Glutamatergic neuron (in vitro differentiated cells): Measurements from ENCODE around the gene STX17. TPM values are rescaled to one million over a fixed set of nuclear protein-coding genes. Genes with fewer than 3 reads are reported as not detected.

ENCODE experiments used
- DNase-seq: peaks from one replicate; pipeline ENCODE4 v3.0.0; 2022
- H3K27ac Mint-ChIP-seq: one replicate; pipeline ENCODE4 v1.8.0; 2020; ENCODE audit warnings: mild to moderate bottlenecking, mixed read lengths, inconsistent platforms; ENCODE audit not compliant: unreplicated experiment
- H3K27me3 Mint-ChIP-seq: one replicate; pipeline ENCODE4 v1.8.0; 2020; ENCODE audit warnings: mild to moderate bottlenecking, moderate library complexity, mixed read lengths, inconsistent platforms; ENCODE audit not compliant: unreplicated experiment
- H3K36me3 Mint-ChIP-seq: one replicate; pipeline ENCODE4 v1.8.0; 2020; ENCODE audit warnings: mild to moderate bottlenecking, mixed read lengths, inconsistent platforms; ENCODE audit not compliant: unreplicated experiment
- H3K4me1 Mint-ChIP-seq: one replicate; pipeline ENCODE4 v1.8.0; 2020; ENCODE audit warnings: mild to moderate bottlenecking, low read depth, mixed read lengths, inconsistent platforms; ENCODE audit not compliant: unreplicated experiment
- H3K4me3 Mint-ChIP-seq: one replicate; pipeline ENCODE4 v1.8.0; 2020; ENCODE audit warnings: mild to moderate bottlenecking, mixed read lengths, inconsistent platforms; ENCODE audit not compliant: unreplicated experiment
- H3K9me3 Mint-ChIP-seq: one replicate; pipeline ENCODE4 v1.8.0; 2020; ENCODE audit warnings: mild to moderate bottlenecking, moderate library complexity, mixed read lengths, inconsistent platforms; ENCODE audit not compliant: unreplicated experiment
- total RNA-seq: library from RNA; stranded (reverse); fragmentation: NEBNext Ultra II Directional; extraction: Animal tissue kit (Norgen Biotek cat#: 25700); gene quantifications from one replicate; pipeline ENCODE4 v1.2.1, GENCODE V29; 2021; ENCODE audit not compliant: unreplicated experiment
- TF ChIP-seq, protein P1 (sequence below): fragments of 200-600 bp; sonication (generic); IDR thresholded peaks from one replicate; pipeline ENCODE4 v1.5.0; 2021; ENCODE audit not compliant: partially characterized antibody, unreplicated experiment

Gene STX17
- total RNA-seq, 1 donor from 2014 or later: 14.1 TPM

DNA sequence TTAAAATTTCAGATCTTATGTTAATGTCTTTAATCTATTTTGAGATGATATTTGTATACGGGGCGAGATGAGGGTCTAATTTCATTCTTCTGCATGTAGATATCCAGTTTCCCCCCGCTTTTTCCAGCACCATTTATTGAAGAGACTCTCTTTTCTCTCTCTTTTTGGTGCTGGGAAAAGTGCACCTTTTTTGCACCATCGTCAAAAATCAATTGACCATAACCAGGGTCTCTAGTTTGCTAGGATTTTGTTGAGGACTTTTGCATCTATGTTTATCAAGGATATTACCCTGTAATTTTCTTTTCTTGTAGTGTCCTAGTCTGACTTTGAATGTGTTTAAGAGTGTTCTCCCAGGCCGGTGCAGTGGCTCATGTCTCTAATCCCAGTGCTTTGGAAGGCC, 93.3 kb downstream of the STX17 start:
- no peak overlapping the region for H3K27ac Mint-ChIP-seq
- H3K4me1 Mint-ChIP-seq: peaks cover 1% of the 10 kb centered on the region
- peaks cover 6% of the 10 kb centered on the region for H3K9me3 Mint-ChIP-seq
- H3K36me3 Mint-ChIP-seq: peaks cover 34% of the 10 kb centered on the region
- no peak for DNase-seq
- TF ChIP-seq, protein P1, sequence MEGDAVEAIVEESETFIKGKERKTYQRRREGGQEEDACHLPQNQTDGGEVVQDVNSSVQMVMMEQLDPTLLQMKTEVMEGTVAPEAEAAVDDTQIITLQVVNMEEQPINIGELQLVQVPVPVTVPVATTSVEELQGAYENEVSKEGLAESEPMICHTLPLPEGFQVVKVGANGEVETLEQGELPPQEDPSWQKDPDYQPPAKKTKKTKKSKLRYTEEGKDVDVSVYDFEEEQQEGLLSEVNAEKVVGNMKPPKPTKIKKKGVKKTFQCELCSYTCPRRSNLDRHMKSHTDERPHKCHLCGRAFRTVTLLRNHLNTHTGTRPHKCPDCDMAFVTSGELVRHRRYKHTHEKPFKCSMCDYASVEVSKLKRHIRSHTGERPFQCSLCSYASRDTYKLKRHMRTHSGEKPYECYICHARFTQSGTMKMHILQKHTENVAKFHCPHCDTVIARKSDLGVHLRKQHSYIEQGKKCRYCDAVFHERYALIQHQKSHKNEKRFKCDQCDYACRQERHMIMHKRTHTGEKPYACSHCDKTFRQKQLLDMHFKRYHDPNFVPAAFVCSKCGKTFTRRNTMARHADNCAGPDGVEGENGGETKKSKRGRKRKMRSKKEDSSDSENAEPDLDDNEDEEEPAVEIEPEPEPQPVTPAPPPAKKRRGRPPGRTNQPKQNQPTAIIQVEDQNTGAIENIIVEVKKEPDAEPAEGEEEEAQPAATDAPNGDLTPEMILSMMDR: no peak
- no peak overlapping the region for H3K4me3 Mint-ChIP-seq
- no peaks in the 10 kb centered on the region for H3K27me3 Mint-ChIP-seq

DNA sequence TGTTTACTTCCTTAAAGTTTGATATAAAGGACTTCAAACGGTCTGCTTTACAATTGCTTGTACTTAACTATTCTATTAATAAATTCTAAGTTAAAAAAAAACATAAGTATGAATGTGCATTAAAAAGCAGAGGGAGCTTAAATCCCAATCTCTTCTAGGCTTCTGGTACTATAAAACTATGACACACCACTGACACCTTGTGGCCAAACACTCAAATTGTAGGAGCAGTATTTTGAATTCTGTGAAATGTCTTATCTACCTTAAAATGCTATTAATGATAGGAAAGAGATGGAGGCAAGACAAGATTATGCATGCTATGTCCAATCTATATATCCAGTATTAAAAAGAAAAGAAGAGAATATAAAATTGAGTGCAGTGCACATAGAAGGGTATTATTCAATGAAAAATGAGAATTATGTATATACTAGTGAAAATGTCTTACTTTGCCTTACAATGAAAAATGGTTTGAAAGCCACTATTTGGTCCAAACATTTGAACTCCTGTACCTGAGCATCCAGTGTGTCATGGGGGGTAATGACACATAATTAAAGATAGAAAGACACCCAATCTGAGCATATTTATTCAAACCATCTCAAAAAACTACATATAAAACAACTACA, 104.7 kb downstream of the STX17 start:
- H3K4me1 Mint-ChIP-seq: peaks cover 4% of the 10 kb centered on the region
- no peak for DNase-seq
- H3K27me3 Mint-ChIP-seq: no peaks in the 10 kb centered on the region
- H3K4me3 Mint-ChIP-seq: no peak overlapping the region
- no peaks in the 10 kb centered on the region for H3K9me3 Mint-ChIP-seq
- H3K36me3 Mint-ChIP-seq: no peaks in the 10 kb centered on the region
- TF ChIP-seq, protein P1: peak; percentile 92
- H3K27ac Mint-ChIP-seq: no peak overlapping the region

DNA sequence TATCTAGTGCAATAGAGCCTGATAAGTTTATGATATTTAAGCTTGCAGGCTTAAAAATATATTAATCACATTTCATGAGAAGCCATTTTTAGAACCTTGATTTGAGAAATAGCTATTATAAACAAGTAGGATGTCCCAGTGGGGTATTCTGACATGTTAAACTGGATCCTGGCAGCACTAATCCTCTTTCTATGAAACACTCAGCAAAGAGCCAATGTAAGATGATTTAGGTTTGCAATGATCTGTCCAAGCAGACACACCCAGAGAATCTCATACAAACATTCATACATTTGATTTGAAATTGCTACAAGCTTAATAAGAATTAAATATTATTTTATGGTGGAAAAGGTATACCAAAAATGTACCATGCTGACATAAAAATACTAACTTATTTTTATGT, 105.8 kb downstream of the STX17 start:
- Mint-ChIP-seq H3K27me3 (no peaks in the 10 kb centered on the region), H3K9me3 (no peaks in the 10 kb centered on the region), H3K4me3 (no peak overlapping the region), H3K36me3 (no peaks in the 10 kb centered on the region), H3K4me1 (peaks cover 3% of the 10 kb centered on the region), H3K27ac (no peak overlapping the region)
- TF ChIP-seq, protein P1: no peak
- DNase-seq: no peak

DNA sequence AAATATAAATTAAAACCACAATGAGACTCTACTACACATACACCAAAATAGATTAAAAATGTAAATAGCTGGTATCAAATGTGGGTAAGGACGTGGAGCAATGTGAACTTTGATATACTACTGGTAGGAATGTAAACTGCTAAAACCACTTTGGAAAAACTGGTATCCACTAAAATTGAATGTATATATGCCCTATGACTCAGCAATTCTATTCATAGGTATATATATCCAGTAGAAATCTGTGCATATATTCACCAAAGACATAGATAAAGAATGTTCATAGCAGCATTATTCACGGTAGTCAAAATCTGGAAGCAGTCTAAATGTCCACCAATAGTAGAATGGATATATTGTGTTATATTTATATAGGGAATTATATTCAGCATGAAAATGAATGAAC, 107.1 kb downstream of the STX17 start:
- Mint-ChIP-seq H3K27ac (no peak overlapping the region), H3K36me3 (no peaks in the 10 kb centered on the region), H3K9me3 (no peaks in the 10 kb centered on the region), H3K4me3 (no peak overlapping the region), H3K27me3 (no peaks in the 10 kb centered on the region), H3K4me1 (no peaks in the 10 kb centered on the region)
- TF ChIP-seq, protein P1: no peak
- DNase-seq: no peak

DNA sequence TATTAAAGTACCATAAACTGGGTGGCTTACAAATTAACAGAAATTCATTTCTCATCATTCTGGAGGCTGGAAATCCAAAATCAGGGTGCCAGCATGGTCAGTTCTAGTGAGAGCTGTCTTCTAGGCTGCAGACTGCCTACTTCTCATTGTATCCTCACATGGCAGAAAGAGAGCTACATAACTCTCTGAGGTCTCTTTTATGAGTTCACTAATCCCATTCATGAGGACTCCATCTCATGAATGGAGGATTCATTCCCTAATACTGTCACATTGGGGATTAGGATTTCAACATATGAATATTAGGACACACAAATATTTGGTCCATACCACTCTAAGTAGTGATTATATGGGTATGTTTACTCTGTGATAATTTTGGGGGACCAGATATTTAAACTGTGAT, 108.4 kb downstream of the STX17 start:
- H3K4me3 Mint-ChIP-seq: no peak overlapping the region
- TF ChIP-seq, protein P1: no peak
- H3K4me1 Mint-ChIP-seq: peaks cover 5% of the 10 kb centered on the region
- no peaks in the 10 kb centered on the region for H3K36me3 Mint-ChIP-seq
- H3K27me3 Mint-ChIP-seq: no peaks in the 10 kb centered on the region
- no peak for DNase-seq
- H3K27ac Mint-ChIP-seq: no peak overlapping the region
- H3K9me3 Mint-ChIP-seq: no peaks in the 10 kb centered on the region
